CD4-positive, CD25-positive, alpha-beta regulatory T cell (primary cell): ENCODE measurements around the gene SMIM45.

ENCODE experiments used
- ATAC-seq, 2 donors: fragments of 150-1000 bp; cut with Tn5 transposase; one replicate each; pipeline ENCODE4 v1.10.0; 2021; ENCODE audit warnings: low read depth in 2 of 2, moderate number of reproducible peaks in 2 of 2, moderate library complexity in 1 of 2
- DNase-seq, 3 donors: peaks; one replicate each; pipeline versions ENCODE4 v3.0.0 to v3.0.0-alpha.2; 2012 to 2022; ENCODE audit warnings: mixed read lengths in 1 of 3
- H3K27ac ChIP-seq: one replicate; pipeline ENCODE4 v1.7.0; 2013; ENCODE audit warnings: mild to moderate bottlenecking, low read length; ENCODE audit not compliant: insufficient read depth, poor library complexity, severe bottlenecking
- H3K27me3 ChIP-seq: one replicate; pipeline ENCODE4 v1.7.0; 2013; ENCODE audit warnings: low read length; ENCODE audit not compliant: control insufficient read depth, insufficient read depth
- H3K36me3 ChIP-seq: one replicate; pipeline ENCODE4 v1.7.0; 2013; ENCODE audit warnings: mild to moderate bottlenecking, low read length, moderate library complexity; ENCODE audit not compliant: control insufficient read depth, insufficient read depth
- H3K4me1 ChIP-seq: 2 replicates; pipeline ENCODE4 v1.7.0; 2013; ENCODE audit warnings: mild to moderate bottlenecking, low read length; ENCODE audit not compliant: insufficient read depth, control insufficient read depth, poor library complexity, severe bottlenecking
- H3K4me3 ChIP-seq: one replicate; pipeline ENCODE4 v1.7.0; 2013; ENCODE audit warnings: low read depth, mild to moderate bottlenecking, low read length, moderate library complexity
- H3K9me3 ChIP-seq, 2 experiments: 1 replicate in 1 of 2; 2 replicates in 1 of 2; pipeline ENCODE4 v1.7.0; 2013; ENCODE audit warnings: low read length in 2 of 2, mild to moderate bottlenecking in 1 of 2, moderate library complexity in 1 of 2; ENCODE audit not compliant: control insufficient read depth in 2 of 2
- H3K27ac Mint-ChIP-seq, 3 donors: one replicate each; pipeline ENCODE4 v1.8.0; 2020 to 2022; ENCODE audit warnings: mild to moderate bottlenecking in 3 of 3, mixed read lengths in 3 of 3, moderate library complexity in 2 of 3
- H3K27me3 Mint-ChIP-seq: one replicate; pipeline ENCODE4 v1.8.0; 2022; ENCODE audit warnings: mild to moderate bottlenecking, mixed read lengths
- H3K36me3 Mint-ChIP-seq: one replicate; pipeline ENCODE4 v1.8.0; 2020; ENCODE audit warnings: mixed read lengths
- H3K4me1 Mint-ChIP-seq, 4 donors: one replicate each; pipeline ENCODE4 v1.8.0; 2020 to 2022; ENCODE audit warnings: mixed read lengths in 4 of 4, mild to moderate bottlenecking in 1 of 4
- H3K4me3 Mint-ChIP-seq, 4 donors: one replicate each; pipeline ENCODE4 v1.8.0; 2020 to 2022; ENCODE audit warnings: mild to moderate bottlenecking in 4 of 4, mixed read lengths in 4 of 4, moderate library complexity in 3 of 4
- H3K9me3 Mint-ChIP-seq, 7 donors: one replicate each; pipeline ENCODE4 v1.8.0; 2020 to 2022; ENCODE audit warnings: mixed read lengths in 7 of 7, mild to moderate bottlenecking in 3 of 7, moderate library complexity in 2 of 7

Gene SMIM45

DNA sequence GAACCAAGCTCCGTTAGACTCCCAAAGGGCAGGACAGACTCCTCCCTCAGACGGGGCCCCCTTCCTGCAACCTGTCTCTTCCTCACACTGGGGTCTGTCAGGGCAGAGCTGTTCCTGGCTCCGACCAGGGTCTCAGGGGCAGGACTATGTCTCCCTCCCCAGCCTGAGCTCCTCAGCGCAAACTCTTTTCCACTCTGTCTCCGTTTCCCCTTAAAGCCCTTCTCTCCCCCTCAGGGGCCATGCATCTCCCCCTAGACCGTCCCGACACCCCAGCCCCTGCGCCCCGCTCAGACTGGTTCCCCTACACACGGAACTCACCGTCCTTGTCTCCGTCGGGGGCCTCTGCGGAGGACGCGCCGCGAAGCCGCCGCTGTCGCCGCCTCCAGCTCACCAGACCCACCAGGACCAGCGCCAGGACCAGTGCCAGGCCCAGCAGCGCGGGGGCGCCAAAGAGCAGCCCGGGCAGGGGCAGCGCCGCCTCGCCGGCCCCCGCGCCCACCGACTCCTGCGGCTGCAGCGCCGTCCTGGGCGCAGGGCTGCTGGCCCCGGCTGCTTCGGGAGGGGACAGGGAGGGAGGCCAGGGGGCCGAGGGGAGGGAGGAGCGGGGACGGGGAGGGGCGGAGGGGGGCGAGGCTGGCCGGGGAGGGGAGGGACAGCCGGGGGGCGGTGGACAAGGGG lies 26.0 kb upstream of the SMIM45 start:
- DNase-seq, result peak; percentile 61 to 79 (median 72)
- Histone ChIP-seq H3K4me3 (peak overlapping the region; percentile 55), H3K36me3 (no peaks in the 10 kb centered on the region), H3K4me1 (peaks cover 12% of the 10 kb centered on the region), H3K27me3 (no peaks in the 10 kb centered on the region), H3K27ac (peak overlapping the region; percentile 23), H3K9me3 (no peaks in the 10 kb centered on the region)
- Mint-ChIP-seq H3K4me1 (peaks cover 0 to 32% (median 4%) of the 10 kb centered on the region in 4 donors), H3K9me3 (no peaks in the 10 kb centered on the region), H3K36me3 (no peaks in the 10 kb centered on the region), H3K27ac (peak overlapping the region in 2 of 3 donors; percentile 38 to 75), H3K4me3 (peak overlapping the region; percentile 82 to 89 (median 87)), H3K27me3 (peaks cover 24% of the 10 kb centered on the region)
- peak; percentile 77 to 79 for ATAC-seq

DNA sequence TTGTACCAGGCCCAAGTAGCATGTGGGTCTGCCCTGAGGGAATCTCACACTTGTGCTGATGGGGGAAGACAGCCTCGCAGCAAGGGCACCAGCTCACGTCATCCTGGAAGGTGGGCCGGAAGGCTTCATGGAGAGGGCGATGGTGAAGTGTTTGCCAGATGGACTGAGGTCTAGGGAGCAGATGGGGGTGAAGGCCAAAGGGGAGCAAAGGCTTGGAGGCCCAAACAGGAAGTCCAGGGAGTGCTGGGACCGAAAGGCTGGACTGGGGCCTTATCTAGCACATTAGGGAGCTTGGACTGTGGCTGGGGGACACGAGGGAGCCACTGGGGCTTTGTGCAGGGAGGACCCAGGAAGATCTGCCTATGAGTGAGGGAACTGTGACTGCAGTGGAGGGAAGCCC lies 24.1 kb upstream of the SMIM45 start:
- Mint-ChIP-seq H3K36me3 (no peaks in the 10 kb centered on the region), H3K27ac (peak overlapping the region; percentile 62 to 96 (median 78)), H3K9me3 (no peaks in the 10 kb centered on the region), H3K27me3 (peaks cover 13% of the 10 kb centered on the region), H3K4me1 (peaks cover 0 to 32% (median 4%) of the 10 kb centered on the region in 4 donors), H3K4me3 (peak overlapping the region; percentile 70 to 83 (median 75))
- no peaks in the 10 kb centered on the region for H3K27me3 ChIP-seq
- no peak for DNase-seq
- no peak overlapping the region for H3K27ac ChIP-seq
- H3K4me1 ChIP-seq, result peaks cover 12% of the 10 kb centered on the region
- H3K4me3 ChIP-seq, result no peak overlapping the region
- no peaks in the 10 kb centered on the region for H3K36me3 ChIP-seq
- ATAC-seq, result no peak
- no peaks in the 10 kb centered on the region for H3K9me3 ChIP-seq

DNA sequence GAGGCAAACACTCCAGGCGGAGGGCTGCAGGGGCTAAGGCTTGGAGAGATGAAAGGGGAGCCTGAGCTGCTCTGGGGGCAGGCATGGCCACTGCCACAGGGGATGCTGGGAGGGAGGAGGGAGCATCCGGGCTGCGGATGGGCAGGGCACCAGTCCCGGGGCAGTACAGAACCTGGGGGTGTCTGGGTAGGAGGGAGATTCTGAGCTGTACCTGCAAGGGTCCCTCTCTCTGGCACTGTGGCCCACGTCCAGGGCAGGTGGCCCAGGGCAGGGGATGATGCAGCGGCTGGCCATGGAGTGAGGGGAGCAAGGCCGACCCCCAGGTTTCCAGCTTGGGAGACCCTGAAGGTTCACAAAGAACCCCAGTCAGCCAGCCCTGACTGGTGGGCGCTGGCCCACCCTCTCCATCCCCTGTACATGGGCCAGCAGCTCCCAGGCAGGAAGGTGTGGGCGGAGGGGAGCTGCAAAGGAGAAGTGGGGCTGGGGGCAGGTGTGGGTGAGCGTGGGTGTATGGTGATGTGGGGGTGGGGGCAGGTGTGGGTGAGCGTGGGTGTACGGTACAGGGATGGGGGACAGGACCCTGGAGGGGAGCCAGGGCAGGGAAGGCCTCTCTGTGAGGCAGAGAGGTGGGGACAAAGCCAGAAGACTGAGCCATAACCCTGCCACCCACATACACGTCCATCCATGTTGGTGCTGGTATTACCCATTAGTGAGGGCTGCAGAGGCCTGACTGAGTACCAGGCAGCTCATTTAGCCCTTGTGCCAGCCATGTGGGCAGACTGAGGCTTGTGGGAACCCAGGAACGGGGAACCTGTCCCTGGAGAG lies 23.1 kb upstream of the SMIM45 start:
- H3K36me3 ChIP-seq, result no peaks in the 10 kb centered on the region
- H3K9me3 Mint-ChIP-seq, result no peaks in the 10 kb centered on the region
- ATAC-seq (no peak), DNase-seq (no peak)
- peaks cover 12% of the 10 kb centered on the region for H3K4me1 ChIP-seq
- no peak overlapping the region for H3K27ac ChIP-seq
- H3K27ac Mint-ChIP-seq, result peak overlapping the region in 2 of 3 donors; percentile 20 to 90
- H3K27me3 ChIP-seq, result no peaks in the 10 kb centered on the region
- H3K4me3 Mint-ChIP-seq, result peak overlapping the region in 2 of 4 donors; percentile 16 to 29
- H3K4me1 Mint-ChIP-seq, result peaks cover 0 to 32% (median 4%) of the 10 kb centered on the region in 4 donors
- H3K9me3 ChIP-seq, result no peaks in the 10 kb centered on the region
- no peaks in the 10 kb centered on the region for H3K36me3 Mint-ChIP-seq
- peaks cover 13% of the 10 kb centered on the region for H3K27me3 Mint-ChIP-seq
- H3K4me3 ChIP-seq, result no peak overlapping the region

DNA sequence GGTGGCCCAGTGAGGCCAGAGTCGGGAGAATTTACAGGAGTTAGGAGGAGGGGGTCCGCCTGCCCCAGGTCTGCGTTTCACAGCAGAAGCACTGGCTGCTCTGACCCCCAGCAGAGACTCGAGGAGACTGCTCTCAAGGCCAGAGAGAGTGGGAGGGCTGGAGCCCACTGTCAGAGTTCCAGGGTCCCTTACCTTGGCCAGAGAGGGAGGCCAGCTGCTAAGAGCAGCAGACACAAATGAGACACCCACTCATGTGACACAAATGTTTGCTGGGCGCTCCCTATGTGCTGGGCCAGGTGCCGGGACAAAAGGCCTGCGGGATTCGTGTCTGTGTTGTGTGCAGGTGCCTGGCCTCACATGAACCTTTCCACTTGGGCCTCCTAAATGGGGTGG lies 22.5 kb upstream of the SMIM45 start:
- Mint-ChIP-seq H3K27me3 (peaks cover 13% of the 10 kb centered on the region), H3K4me1 (peaks cover 0 to 32% (median 5%) of the 10 kb centered on the region in 4 donors)

DNA sequence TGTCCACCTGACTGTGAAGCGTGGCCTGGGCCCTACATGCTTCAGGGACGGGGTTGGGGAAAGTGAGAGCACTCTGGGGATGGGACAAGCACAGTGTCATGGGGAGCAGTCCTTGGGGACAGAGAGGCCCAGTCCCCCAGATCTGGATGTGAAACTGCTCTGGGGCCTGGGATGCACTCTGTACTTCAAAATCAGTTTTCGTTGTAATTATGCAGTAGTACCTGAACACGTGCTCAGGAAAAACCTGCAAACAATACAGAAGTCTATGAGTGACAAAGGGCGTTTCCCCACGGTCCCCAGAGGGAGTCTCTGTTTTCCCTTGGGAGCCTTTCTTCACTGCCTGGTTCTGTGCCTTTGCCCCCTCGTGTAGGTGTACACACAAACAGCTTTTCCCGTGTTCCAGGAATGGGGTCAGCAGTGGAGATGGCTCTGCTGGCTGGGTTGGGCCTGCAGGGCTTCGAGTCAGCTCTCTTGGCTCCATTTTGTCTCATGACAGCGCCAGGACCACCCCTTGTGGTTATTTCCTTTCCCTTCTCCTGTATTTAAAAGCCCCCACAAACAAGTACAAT lies 20.2 kb upstream of the SMIM45 start:
- Mint-ChIP-seq H3K27ac (peak overlapping the region in 2 of 3 donors; percentile 38 to 80), H3K36me3 (no peaks in the 10 kb centered on the region), H3K4me3 (peak overlapping the region in 2 of 4 donors; percentile 35 to 43), H3K27me3 (peaks cover 8% of the 10 kb centered on the region), H3K9me3 (no peaks in the 10 kb centered on the region), H3K4me1 (peaks cover 0 to 26% (median 7%) of the 10 kb centered on the region in 4 donors)
- Histone ChIP-seq H3K4me3 (no peak overlapping the region), H3K36me3 (no peaks in the 10 kb centered on the region), H3K27ac (no peak overlapping the region), H3K9me3 (no peaks in the 10 kb centered on the region), H3K27me3 (no peaks in the 10 kb centered on the region), H3K4me1 (peaks cover 3% of the 10 kb centered on the region)
- DNase-seq (no peak), ATAC-seq (no peak)

More for the DNA sequence above, 22.5 kb upstream of the SMIM45 start:
- no peak for DNase-seq
- Mint-ChIP-seq H3K36me3 (no peaks in the 10 kb centered on the region), H3K9me3 (no peaks in the 10 kb centered on the region), H3K4me3 (peak overlapping the region in 1 of 4 donors; percentile 29), H3K27ac (peak overlapping the region in 2 of 3 donors; percentile 20 to 90)
- H3K4me1 ChIP-seq, result peaks cover 12% of the 10 kb centered on the region
- H3K36me3 ChIP-seq, result no peaks in the 10 kb centered on the region
- no peak overlapping the region for H3K27ac ChIP-seq
- no peaks in the 10 kb centered on the region for H3K27me3 ChIP-seq
- H3K9me3 ChIP-seq, result no peaks in the 10 kb centered on the region
- no peak overlapping the region for H3K4me3 ChIP-seq
- ATAC-seq, result no peak

DNA sequence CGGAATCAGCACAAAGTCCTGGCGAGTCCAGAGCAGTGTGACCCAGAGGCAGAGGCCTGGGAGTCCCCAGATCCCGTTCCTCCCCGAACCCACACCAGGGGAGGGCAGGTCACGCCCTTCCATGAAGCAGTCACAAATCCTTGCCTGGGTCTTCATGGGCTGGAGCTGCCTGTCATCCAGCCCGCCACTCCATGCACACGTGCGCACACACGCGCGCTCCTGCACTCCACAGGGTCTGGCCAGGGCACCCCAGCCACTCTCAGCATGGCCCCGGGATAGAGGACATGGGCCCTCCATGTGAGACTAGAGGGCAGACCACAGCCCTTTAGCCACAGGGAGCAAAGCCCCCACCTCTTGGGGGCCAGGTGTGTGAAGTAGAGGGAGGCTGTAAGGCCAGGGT lies 19.6 kb upstream of the SMIM45 start:
- Mint-ChIP-seq H3K36me3 (peaks cover under 1% of the 10 kb centered on the region), H3K27ac (peak overlapping the region; percentile 41 to 92 (median 56)), H3K4me1 (peaks cover 0 to 26% (median 8%) of the 10 kb centered on the region in 4 donors), H3K4me3 (peak overlapping the region in 1 of 4 donors; percentile 35), H3K9me3 (no peaks in the 10 kb centered on the region), H3K27me3 (peaks cover 2% of the 10 kb centered on the region)
- no peak for ATAC-seq
- Histone ChIP-seq H3K9me3 (no peaks in the 10 kb centered on the region), H3K27me3 (no peaks in the 10 kb centered on the region), H3K4me3 (no peak overlapping the region), H3K4me1 (peaks cover 2% of the 10 kb centered on the region), H3K36me3 (no peaks in the 10 kb centered on the region), H3K27ac (no peak overlapping the region)
- DNase-seq, result no peak

DNA sequence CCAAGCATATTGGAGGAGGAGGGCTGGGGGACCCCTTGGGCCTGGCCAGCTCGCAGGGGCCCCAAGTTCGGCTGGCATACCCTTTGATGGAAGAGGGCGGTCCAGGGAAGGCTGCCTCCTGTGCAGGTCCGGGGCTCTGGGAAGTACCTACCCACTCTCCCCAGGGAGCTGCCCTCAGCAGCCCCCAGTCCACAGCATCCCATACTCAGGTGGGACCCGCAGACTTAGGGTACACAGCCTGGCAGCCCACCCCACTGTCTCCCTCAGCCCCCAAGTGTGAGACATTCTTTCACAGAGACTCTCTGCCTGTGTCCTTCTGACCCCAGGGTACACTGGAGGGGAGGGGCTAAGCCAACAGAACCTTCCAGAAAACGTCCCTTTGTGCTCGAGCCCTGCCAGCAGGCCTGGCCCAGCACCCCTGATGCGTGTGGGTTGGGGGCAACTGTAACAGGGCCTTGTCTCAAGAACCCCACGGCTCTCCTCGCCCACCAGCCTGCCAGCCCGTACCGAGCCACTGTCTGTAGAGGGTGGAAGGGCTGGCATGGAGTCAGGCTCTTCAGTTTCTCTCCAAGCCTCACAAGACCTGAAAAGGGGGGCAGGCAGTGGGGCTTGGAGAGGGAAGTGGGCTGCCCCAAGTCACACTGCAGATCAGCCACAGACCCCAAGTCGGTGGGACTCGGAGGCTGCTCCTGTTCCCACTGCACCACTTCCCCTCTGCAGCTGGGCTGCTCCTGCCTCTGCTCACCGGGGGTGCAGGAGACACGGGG lies 18.4 kb upstream of the SMIM45 start:
- Histone ChIP-seq H3K36me3 (no peaks in the 10 kb centered on the region), H3K27ac (no peak overlapping the region), H3K9me3 (no peaks in the 10 kb centered on the region), H3K4me1 (peaks cover 11% of the 10 kb centered on the region), H3K4me3 (no peak overlapping the region), H3K27me3 (no peaks in the 10 kb centered on the region)
- DNase-seq, result no peak
- Mint-ChIP-seq H3K27me3 (no peaks in the 10 kb centered on the region), H3K4me1 (peaks cover 0 to 28% (median 14%) of the 10 kb centered on the region in 4 donors), H3K9me3 (no peaks in the 10 kb centered on the region), H3K36me3 (peaks cover 3% of the 10 kb centered on the region), H3K27ac (peak overlapping the region in 1 of 3 donors; percentile 67), H3K4me3 (no peak overlapping the region)
- no peak for ATAC-seq
